B cell (primary cell): ENCODE results near the gene PSMD6. TPM values are rescaled to one million over a fixed set of nuclear protein-coding genes. Genes with fewer than 3 reads are reported as not detected.

ENCODE experiments used
- ATAC-seq: fragments of 200-7000 bp; cut with Tn5 transposase; one replicate; pipeline ENCODE4 v1.10.0; 2021; ENCODE audit warnings: low read depth, mild to moderate bottlenecking, moderate number of reproducible peaks, moderate library complexity
- CTCF ChIA-PET: fragments of 350-600 bp; sonication (Branson Sonifier 250); formaldehyde crosslinking; loops from one replicate; lab custom pipeline; 2021; ENCODE audit warnings: antibody characterized with exemption, inconsistent platforms; lab: Charles Lee
- POLR2A ChIA-PET: fragments of 350-600 bp; sonication (Branson Sonifier 250); formaldehyde crosslinking; loops from one replicate; lab custom pipeline; 2021; ENCODE audit warnings: antibody characterized with exemption; lab: Charles Lee
- DNase-seq: peaks from one replicate; pipeline ENCODE4 v3.0.0; 2013
- H2AFZ ChIP-seq: 2 replicates; pipeline ENCODE4 v1.6.1; 2012; ENCODE audit warnings: mild to moderate bottlenecking, low read depth, low read length; ENCODE audit not compliant: insufficient read depth, poor library complexity, severe bottlenecking
- H3K27ac ChIP-seq, 2 donors: 1 replicate in 1 of 2; 2 replicates in 1 of 2; pipeline ENCODE4 v1.5.1; 2012 to 2013; ENCODE audit warnings: low read length in 2 of 2, mild to moderate bottlenecking in 2 of 2, moderate library complexity in 1 of 2
- H3K27me3 ChIP-seq, 4 experiments: fragments of 200-600 bp in 1 of 4; sonication (generic) in 1 of 4; replicated peaks in 1 of 4; 1 replicate in 2 of 4; 2 replicates in 2 of 4; pipeline versions ENCODE4 v1.6.1 to v1.7.0; 2013 to 2016; ENCODE audit warnings: low read length in 3 of 4, mild to moderate bottlenecking in 2 of 4, mixed read lengths in 1 of 4, moderate library complexity in 1 of 4; ENCODE audit not compliant: insufficient read depth in 4 of 4, control insufficient read depth in 3 of 4; ENCODE audit errors: control extremely low read depth in 1 of 4
- H3K36me3 ChIP-seq, 2 experiments: replicated peaks in 1 of 2; 1 replicate in 1 of 2; 2 replicates in 1 of 2; pipeline versions ENCODE4 v1.6.1 to v1.7.1; 2013; ENCODE audit warnings: low read length in 1 of 2; ENCODE audit not compliant: insufficient read depth in 2 of 2, control insufficient read depth in 1 of 2; ENCODE audit errors: control extremely low read depth in 1 of 2, extremely low read depth in 1 of 2
- H3K4me1 ChIP-seq, 2 donors: fragments of 200-600 bp in 1 of 2; sonication (generic) in 1 of 2; 1 replicate in 1 of 2; 2 replicates in 1 of 2; pipeline versions ENCODE4 v1.5.1 to v1.6.1; 2013 to 2017; ENCODE audit warnings: low read length in 2 of 2; ENCODE audit not compliant: control insufficient read depth in 2 of 2, insufficient read depth in 2 of 2
- H3K4me2 ChIP-seq: replicated peaks from 2 replicates; pipeline ENCODE3; 2012; ENCODE audit warnings: mild to moderate bottlenecking, low read depth, low read length; ENCODE audit not compliant: poor library complexity, severe bottlenecking
- H3K4me3 ChIP-seq, 5 experiments: fragments of 200-600 bp in 1 of 5; sonication (generic) in 1 of 5; 1 replicate in 3 of 5; 2 replicates in 2 of 5; pipeline versions ENCODE4 v1.5.1 to v1.7.0; 2011 to 2016; ENCODE audit warnings: low read length in 4 of 5, mild to moderate bottlenecking in 4 of 5, low read depth in 2 of 5, control low read depth in 1 of 5, moderate library complexity in 1 of 5; ENCODE audit not compliant: insufficient read depth in 1 of 5; ENCODE audit errors: control extremely low read depth in 1 of 5, extremely low read depth in 1 of 5
- H3K79me2 ChIP-seq: fragments of 200-600 bp; sonication (generic); one replicate; pipeline ENCODE4 v1.6.0; 2016; ENCODE audit warnings: low read length; ENCODE audit not compliant: control insufficient read depth, insufficient read depth
- H3K9ac ChIP-seq: fragments of 200-600 bp; sonication (generic); 2 replicates; pipeline ENCODE4 v1.6.1; 2017; ENCODE audit warnings: mild to moderate bottlenecking, low read length, moderate library complexity
- H3K9me3 ChIP-seq, 3 donors: one replicate each; pipeline versions ENCODE4 v1.6.1 to v1.7.1; 2013; ENCODE audit warnings: low read length in 2 of 3; ENCODE audit not compliant: control insufficient read depth in 2 of 3, insufficient read depth in 1 of 3; ENCODE audit errors: control extremely low read depth in 1 of 3
- H4K20me1 ChIP-seq: 2 replicates; pipeline ENCODE4 v1.6.0; 2012; ENCODE audit warnings: mild to moderate bottlenecking, low read length; ENCODE audit not compliant: insufficient read depth, control insufficient read depth, poor library complexity, severe bottlenecking
- H3K27ac Mint-ChIP-seq: one replicate; pipeline ENCODE4 v1.8.0; 2021; ENCODE audit warnings: mixed read lengths
- H3K27me3 Mint-ChIP-seq: one replicate; pipeline ENCODE4 v1.8.0; 2021; ENCODE audit warnings: mixed read lengths
- H3K4me1 Mint-ChIP-seq: one replicate; pipeline ENCODE4 v1.8.0; 2021; ENCODE audit warnings: mixed read lengths
- H3K4me3 Mint-ChIP-seq: one replicate; pipeline ENCODE4 v1.8.0; 2021; ENCODE audit warnings: mixed read lengths
- H3K9me3 Mint-ChIP-seq: one replicate; pipeline ENCODE4 v1.8.0; 2022; ENCODE audit warnings: mixed read lengths; ENCODE audit not compliant: insufficient read depth
- EZH2 ChIP-seq: IDR thresholded peaks from 2 replicates; pipeline ENCODE4 v1.6.1; 2012; ENCODE audit warnings: borderline replicate concordance, low read depth, mild to moderate bottlenecking, moderate library complexity, low read length; ENCODE audit not compliant: insufficient read depth, poor library complexity, severe bottlenecking
- WGBS: methylation state at CpG from one replicate; pipeline ENCODE4 v1.1.5; 2013; ENCODE audit warnings: missing lambda C conversion rate; ENCODE audit not compliant: insufficient coverage; 5-methylcytosine and 5-hydroxymethylcytosine counted together
- intact Hi-C: fragments of 100-400 bp; cut with micrococcal nuclease; formaldehyde crosslinking; loops from one replicate; pipeline ENCODE4 v1.10.0; 2022
- polyA plus RNA-seq: library from polyadenylated mRNA; depleted of rRNA; stranded (reverse); fragments of >200 nt; gene quantifications from 2 replicates; pipeline ENCODE4 v1.2.3, GENCODE V29; 2012
- total RNA-seq, 2 donors: library from RNA; stranded (reverse); fragments of 120-200 nt in 1 of 2; gene quantifications; 1 replicate in 1 of 2; 2 replicates in 1 of 2; pipeline versions ENCODE4 v1.2.3 to v1.2.4, GENCODE V29; 2013 to 2022
- TF ChIP-seq, protein P1 (sequence below): fragments of 200-600 bp; IDR thresholded peaks from one replicate; pipeline ENCODE4 v1.8.0; 2022; ENCODE audit warnings: antibody characterized with exemption, mild to moderate bottlenecking

PSMD6 gene
- total and polyA plus RNA-seq, 2 donors (not counting 1 experiment from before 2014, with no cell fraction given): 34.7 to 63.4 TPM

DNA sequence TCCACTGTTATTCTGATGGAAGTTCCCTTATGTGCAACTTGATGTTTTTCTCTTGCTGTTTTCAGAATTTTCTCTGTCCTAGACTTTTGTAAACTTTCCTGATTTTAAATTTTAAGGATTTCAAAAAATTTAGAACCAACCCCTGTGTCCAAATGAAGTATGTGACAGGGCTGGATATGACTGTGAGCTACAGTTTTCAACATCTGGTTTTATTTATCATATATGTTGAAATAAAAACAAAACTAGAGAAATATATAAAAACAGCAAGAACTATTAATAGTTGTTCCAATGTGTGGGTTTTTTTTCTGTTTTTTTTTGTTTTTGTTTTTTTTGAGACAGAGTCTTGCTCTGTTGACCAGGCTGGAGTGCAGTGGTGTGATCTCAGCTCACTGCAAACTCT is 47.4 kb upstream of the PSMD6 start:
- DNase-seq (no peak), ATAC-seq (no peak)
- H2AFZ ChIP-seq: no peak overlapping the region
- ChIA-PET CTCF (interaction anchor here (0.6 kb wide), 1 partner anchor 38 kb away, joined by 3 read pairs; no protein-coding TSS in a partner anchor), POLR2A (no interaction called here)
- no peak overlapping the region for H3K4me3 ChIP-seq
- Mint-ChIP-seq H3K4me3 (no peak overlapping the region), H3K4me1 (no peaks in the 10 kb centered on the region), H3K27ac (no peak overlapping the region), H3K27me3 (peaks cover 27% of the 10 kb centered on the region), H3K9me3 (no peaks in the 10 kb centered on the region)
- H3K27ac ChIP-seq: no peak overlapping the region
- TF ChIP-seq, protein P1, sequence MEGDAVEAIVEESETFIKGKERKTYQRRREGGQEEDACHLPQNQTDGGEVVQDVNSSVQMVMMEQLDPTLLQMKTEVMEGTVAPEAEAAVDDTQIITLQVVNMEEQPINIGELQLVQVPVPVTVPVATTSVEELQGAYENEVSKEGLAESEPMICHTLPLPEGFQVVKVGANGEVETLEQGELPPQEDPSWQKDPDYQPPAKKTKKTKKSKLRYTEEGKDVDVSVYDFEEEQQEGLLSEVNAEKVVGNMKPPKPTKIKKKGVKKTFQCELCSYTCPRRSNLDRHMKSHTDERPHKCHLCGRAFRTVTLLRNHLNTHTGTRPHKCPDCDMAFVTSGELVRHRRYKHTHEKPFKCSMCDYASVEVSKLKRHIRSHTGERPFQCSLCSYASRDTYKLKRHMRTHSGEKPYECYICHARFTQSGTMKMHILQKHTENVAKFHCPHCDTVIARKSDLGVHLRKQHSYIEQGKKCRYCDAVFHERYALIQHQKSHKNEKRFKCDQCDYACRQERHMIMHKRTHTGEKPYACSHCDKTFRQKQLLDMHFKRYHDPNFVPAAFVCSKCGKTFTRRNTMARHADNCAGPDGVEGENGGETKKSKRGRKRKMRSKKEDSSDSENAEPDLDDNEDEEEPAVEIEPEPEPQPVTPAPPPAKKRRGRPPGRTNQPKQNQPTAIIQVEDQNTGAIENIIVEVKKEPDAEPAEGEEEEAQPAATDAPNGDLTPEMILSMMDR: no peak
- TF ChIP-seq EZH2: no peak
- H3K9ac ChIP-seq: no peak overlapping the region
- no peaks in the 10 kb centered on the region for H3K79me2 ChIP-seq
- peaks cover 0 to 5% (median 2%) of the 10 kb centered on the region in 4 experiments for H3K27me3 ChIP-seq
- no peaks in the 10 kb centered on the region for H3K4me1 ChIP-seq
- no peak overlapping the region for H3K4me2 ChIP-seq
- H3K9me3 ChIP-seq: peaks cover 0 to 8% (median 0%) of the 10 kb centered on the region in 3 donors
- no peaks in the 10 kb centered on the region for H3K36me3 ChIP-seq
- intact Hi-C loops: no loop called here
- no peaks in the 10 kb centered on the region for H4K20me1 ChIP-seq

DNA sequence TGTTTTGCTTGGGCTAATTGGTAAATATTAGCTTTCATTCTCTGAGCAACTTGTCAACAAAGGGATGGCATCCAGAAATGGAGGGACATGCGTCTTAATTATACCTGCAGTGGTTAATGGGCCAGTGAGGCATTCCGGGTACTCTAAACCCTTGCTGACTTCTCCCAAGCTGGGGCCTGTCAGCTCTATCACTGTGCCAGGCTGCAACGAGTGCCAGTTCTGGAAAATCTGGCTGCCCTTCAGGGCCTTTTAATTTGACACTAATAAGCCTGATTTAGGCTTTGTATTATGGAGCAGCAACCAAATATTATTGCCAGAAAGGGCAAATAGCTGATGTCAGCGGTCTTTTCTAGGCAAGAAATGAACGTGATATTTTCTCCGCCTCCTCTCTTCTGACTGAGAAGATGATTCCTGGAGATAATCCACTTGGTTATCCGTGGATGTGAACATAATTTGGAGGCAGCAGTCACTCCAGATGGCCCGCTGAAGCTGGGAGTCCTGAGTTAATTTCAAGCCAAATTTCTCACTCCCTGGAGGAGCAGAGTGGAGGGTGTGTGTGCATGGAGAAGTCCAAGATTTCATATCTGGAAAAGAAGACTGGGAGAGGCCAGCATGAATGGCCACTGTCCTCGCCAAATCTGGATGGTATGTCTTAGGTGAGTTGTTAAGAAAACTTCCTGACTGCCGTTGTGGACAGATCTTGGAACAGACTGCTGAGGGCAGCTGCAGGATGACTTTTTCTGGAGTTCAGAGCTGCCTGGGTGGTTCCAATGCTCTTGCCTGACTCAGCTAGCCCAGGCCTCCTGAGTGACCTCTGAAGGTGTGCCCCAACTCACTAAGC is 44.4 kb upstream of the PSMD6 start:
- H3K36me3 ChIP-seq: no peaks in the 10 kb centered on the region
- no peaks in the 10 kb centered on the region for H3K79me2 ChIP-seq
- Mint-ChIP-seq H3K4me3 (no peak overlapping the region), H3K27ac (no peak overlapping the region), H3K4me1 (no peaks in the 10 kb centered on the region), H3K9me3 (no peaks in the 10 kb centered on the region), H3K27me3 (peaks cover 24% of the 10 kb centered on the region)
- H3K9me3 ChIP-seq: peaks cover 0 to 9% (median 0%) of the 10 kb centered on the region in 3 donors
- no peak overlapping the region for H3K4me2 ChIP-seq
- H3K4me1 ChIP-seq: no peaks in the 10 kb centered on the region
- H3K27ac ChIP-seq: no peak overlapping the region
- no peak for TF ChIP-seq EZH2
- TF ChIP-seq, protein P1: no peak
- H3K27me3 ChIP-seq: peaks cover 0 to 11% (median 2%) of the 10 kb centered on the region in 4 experiments
- no peak for ATAC-seq
- H4K20me1 ChIP-seq: no peaks in the 10 kb centered on the region
- DNase-seq: no peak
- no peak overlapping the region for H3K4me3 ChIP-seq
- no peak overlapping the region for H3K9ac ChIP-seq
- intact Hi-C loops: no loop called here
- WGBS: 90% methylated on average over 10 of the region's 10 CpGs
- ChIA-PET CTCF (no interaction called here), POLR2A (no interaction called here)
- H2AFZ ChIP-seq: no peak overlapping the region
